LNCaP clone FGC (cell line): ENCODE measurements around the gene SYT6.

Experiments used
- DNase-seq: peaks from one replicate; pipeline ENCODE4 v3.0.0-alpha.2; 2011; ENCODE audit warnings: low read depth
- H3K4me3 ChIP-seq: 2 replicates; pipeline ENCODE4 v1.5.1; 2011; ENCODE audit warnings: mild to moderate bottlenecking, low read depth, low read length, control low read depth
- TF ChIP-seq, protein P1 (sequence below): IDR thresholded peaks from 2 replicates; pipeline ENCODE4 v1.5.1; 2012; ENCODE audit warnings: mild to moderate bottlenecking; ENCODE audit not compliant: control insufficient read depth, insufficient read depth; ENCODE audit errors: extremely low read depth

The SYT6 gene

DNA sequence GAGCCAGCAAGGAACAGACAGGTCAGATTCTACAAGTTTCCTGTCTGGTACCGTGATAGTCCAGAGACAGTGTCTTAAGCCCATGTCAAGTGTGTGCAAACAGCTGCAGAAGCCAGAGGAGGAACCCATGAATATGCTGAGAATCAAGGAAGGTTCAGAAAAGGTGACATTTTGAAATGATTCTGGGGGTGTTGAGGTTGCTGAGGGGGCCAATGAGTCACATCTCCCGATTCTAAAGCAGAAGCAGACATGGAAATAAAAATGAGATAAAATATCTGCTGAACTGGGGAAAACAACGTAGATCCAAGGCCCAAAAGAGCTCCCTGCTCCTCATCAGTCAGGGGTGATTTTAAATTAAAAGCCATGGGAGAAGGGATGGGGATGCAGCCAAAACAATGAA is 15.8 kb upstream of the SYT6 start:
- no peak overlapping the region for H3K4me3 ChIP-seq
- TF ChIP-seq, protein P1, sequence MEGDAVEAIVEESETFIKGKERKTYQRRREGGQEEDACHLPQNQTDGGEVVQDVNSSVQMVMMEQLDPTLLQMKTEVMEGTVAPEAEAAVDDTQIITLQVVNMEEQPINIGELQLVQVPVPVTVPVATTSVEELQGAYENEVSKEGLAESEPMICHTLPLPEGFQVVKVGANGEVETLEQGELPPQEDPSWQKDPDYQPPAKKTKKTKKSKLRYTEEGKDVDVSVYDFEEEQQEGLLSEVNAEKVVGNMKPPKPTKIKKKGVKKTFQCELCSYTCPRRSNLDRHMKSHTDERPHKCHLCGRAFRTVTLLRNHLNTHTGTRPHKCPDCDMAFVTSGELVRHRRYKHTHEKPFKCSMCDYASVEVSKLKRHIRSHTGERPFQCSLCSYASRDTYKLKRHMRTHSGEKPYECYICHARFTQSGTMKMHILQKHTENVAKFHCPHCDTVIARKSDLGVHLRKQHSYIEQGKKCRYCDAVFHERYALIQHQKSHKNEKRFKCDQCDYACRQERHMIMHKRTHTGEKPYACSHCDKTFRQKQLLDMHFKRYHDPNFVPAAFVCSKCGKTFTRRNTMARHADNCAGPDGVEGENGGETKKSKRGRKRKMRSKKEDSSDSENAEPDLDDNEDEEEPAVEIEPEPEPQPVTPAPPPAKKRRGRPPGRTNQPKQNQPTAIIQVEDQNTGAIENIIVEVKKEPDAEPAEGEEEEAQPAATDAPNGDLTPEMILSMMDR: no peak
- no peak for DNase-seq

GRCh38 chr1:114167226-114167625 is 13.6 kb upstream of the SYT6 start:
- TF ChIP-seq, protein P1: no peak
- DNase-seq: no peak
- H3K4me3 ChIP-seq: no peak overlapping the region

DNA sequence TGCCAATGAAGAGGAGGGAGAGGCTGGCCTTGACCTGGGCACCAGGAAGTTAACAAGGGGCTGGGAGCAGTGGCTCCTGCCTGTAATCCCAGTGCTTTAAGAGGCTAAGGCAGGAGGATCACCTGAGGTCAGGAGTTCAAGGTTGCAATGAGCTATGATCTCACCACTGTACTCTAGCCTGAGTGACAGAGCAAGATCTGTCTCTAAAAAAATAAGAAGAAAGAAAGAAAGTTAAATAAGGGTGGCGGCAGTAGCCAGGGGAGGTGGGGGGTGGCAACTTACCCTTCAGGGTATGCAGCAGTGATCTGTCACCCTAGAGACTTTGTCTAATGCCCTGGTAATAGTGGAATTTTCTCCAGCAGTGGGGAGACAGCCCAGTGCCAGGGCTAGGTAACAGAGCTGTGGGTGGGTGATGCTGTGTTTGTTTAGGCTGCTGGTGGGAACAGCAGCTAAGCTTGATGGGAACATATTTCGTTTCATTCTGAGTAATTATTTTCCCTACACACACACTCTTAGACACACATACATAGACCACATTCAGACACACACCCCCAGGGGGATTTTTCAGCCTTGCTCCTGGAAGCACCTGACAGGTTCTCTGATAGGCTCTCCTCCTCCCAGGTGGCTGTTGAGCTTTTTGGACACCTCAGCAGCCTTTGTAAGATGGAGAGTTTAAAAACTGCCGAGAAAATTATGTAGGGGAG is 11.3 kb upstream of the SYT6 start:
- TF ChIP-seq, protein P1: no peak
- no peak for DNase-seq
- H3K4me3 ChIP-seq: no peak overlapping the region

GRCh38 chr1:114159941-114160340 is 6.3 kb upstream of the SYT6 start:
- TF ChIP-seq, protein P1: no peak
- DNase-seq: no peak
- no peak overlapping the region for H3K4me3 ChIP-seq

DNA sequence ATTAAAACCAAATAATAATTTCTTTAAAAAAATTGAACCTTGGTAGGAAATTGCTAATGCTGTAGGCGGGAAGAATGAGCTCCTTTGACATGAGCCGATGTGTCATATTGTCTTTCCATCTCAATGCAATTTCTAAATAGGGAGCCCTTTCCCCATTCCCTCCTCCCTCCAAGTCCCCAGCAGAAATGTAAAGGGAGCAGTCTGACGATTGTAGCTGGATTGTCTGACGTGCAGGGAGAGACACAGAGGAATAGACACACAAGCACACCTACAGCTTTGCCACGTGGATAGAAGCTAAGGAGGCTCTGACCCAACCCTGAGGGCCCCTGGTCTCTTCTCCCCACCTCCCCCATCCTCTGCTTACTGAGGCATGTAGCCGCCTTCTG is 3.6 kb upstream of the SYT6 start:
- DNase-seq: no peak
- TF ChIP-seq, protein P1: no peak
- H3K4me3 ChIP-seq: no peak overlapping the region

GRCh38 chr1:114156538-114157274 is 3.0 kb upstream of the SYT6 start:
- TF ChIP-seq, protein P1: no peak
- H3K4me3 ChIP-seq: no peak overlapping the region
- DNase-seq: no peak

DNA sequence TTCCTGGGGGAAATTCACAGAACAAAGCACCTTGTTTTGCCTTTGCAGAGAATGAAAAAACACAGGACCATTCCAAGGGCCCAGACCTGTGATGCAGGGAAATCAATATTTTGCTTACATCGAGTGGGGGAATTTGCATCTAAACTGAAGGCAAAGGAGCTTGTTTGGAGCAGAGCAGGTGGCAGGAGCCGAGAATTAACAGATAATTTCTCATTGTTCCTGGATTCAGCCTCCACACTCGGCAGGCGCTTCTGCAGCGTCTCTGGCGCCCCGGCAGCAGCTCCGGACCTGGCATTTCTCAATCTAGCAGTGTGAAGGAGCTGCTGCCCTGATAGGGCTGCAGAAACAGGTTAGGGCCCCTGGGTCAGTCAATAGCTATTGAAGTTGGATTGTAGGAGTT is 2.0 kb upstream of the SYT6 start:
- TF ChIP-seq, protein P1: no peak
- H3K4me3 ChIP-seq: no peak overlapping the region
- DNase-seq: no peak
